ENCODE results near the gene EDEM2. TPM values are rescaled to one million over a fixed set of nuclear protein-coding genes. Genes with fewer than 3 reads are reported as not detected.

Gene EDEM2
- total RNA-seq, 4 donors from 2014 or later: 11.8 to 18.0 (median 13.2) TPM

DNA sequence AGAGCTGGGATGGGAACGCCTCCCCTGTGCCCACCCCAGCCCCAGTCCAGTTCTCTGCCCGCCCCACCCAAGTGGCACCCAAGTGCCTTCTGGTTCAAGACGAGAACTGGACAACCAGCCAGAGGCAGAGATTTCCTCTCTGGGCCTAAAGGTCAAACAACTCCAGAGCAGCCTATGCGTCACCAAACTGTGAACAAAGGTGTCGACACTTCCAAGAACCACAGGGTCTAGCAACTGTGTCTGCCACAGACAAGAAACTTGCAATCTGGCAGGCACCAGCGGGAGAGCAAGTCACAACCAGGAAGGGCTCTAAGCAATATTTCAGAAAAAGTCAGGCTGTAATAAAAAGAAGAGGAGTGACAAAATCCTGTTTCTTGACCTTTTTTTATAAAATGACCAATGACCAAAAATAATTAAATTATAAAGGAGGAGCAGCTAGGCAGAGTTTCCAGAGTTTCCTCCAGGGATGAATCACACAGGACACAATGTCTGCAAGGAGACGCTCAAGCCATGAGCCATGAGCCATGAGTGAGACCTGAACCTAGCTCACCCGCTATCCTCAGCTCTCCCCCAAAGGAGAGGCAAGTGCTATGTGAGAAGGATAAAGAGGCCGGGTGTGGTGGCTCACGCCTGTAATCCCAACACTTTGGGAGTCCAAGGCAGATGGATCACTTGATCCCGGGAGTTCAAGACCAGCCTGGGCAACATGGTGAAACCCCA is 11.1 kb downstream of the EDEM2 start:
- Histone ChIP-seq H3K4me3 (no peak overlapping the region), H3K36me3 (peaks cover 86% of the 10 kb centered on the region), H3K27me3 (no peaks in the 10 kb centered on the region), H3K27ac (peak overlapping the region; percentile 84), H3K4me1 (peaks cover 16% of the 10 kb centered on the region), H3K9me3 (no peaks in the 10 kb centered on the region)
- peak in 1 of 2 donors; percentile 90 for DNase-seq (ENCODE audit: low spot score in 2 of 2)
- TF ChIP-seq POLR2AphosphoS5 (IDR thresholded peaks at IDR 0.05) (peak in 2 of 3 donors; percentile 56 to 64), EP300 (IDR thresholded peaks at IDR 0.05) (no peak)
- WGBS: 82% methylated on average over 11 of the region's 11 CpGs

DNA sequence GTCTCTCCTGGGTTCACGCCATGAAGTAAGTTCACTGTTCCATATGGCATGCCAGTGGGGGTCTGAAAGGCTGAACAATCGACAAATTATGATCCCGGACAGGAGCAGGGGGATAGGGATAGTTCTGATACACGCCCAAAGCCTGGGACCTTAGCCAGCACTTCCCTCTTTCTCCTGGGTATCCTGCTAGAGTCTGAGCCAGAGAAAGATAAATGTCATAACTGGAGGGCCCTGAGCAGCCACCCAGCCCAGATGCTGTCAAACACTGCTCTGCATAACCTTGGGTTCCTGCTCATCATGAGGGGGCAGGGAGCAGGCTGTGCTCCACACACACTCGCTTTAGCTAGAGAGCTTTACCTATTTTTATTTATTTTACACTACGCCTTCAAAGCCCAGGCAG is 12.3 kb downstream of the EDEM2 start:
- 87% methylated on average over 6 of the region's 6 CpGs for WGBS
- TF ChIP-seq EP300 (IDR thresholded peaks at IDR 0.05): no peak
- TF ChIP-seq POLR2AphosphoS5 (IDR thresholded peaks at IDR 0.05): no peak
- TF ChIP-seq, protein P1, sequence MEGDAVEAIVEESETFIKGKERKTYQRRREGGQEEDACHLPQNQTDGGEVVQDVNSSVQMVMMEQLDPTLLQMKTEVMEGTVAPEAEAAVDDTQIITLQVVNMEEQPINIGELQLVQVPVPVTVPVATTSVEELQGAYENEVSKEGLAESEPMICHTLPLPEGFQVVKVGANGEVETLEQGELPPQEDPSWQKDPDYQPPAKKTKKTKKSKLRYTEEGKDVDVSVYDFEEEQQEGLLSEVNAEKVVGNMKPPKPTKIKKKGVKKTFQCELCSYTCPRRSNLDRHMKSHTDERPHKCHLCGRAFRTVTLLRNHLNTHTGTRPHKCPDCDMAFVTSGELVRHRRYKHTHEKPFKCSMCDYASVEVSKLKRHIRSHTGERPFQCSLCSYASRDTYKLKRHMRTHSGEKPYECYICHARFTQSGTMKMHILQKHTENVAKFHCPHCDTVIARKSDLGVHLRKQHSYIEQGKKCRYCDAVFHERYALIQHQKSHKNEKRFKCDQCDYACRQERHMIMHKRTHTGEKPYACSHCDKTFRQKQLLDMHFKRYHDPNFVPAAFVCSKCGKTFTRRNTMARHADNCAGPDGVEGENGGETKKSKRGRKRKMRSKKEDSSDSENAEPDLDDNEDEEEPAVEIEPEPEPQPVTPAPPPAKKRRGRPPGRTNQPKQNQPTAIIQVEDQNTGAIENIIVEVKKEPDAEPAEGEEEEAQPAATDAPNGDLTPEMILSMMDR (IDR thresholded peaks at IDR 0.05): no peak
- no peak for TF ChIP-seq POLR2A (IDR thresholded peaks at IDR 0.05)
- no peaks in the 10 kb centered on the region for H3K9me3 ChIP-seq
- peaks cover 90% of the 10 kb centered on the region for H3K36me3 ChIP-seq
- peak overlapping the region; percentile 84 for H3K27ac ChIP-seq
- H3K27me3 ChIP-seq: no peaks in the 10 kb centered on the region
- H3K4me1 ChIP-seq: peaks cover 16% of the 10 kb centered on the region
- H3K4me3 ChIP-seq: no peak overlapping the region
- no peak for DNase-seq (ENCODE audit: low spot score in 2 of 2)

DNA sequence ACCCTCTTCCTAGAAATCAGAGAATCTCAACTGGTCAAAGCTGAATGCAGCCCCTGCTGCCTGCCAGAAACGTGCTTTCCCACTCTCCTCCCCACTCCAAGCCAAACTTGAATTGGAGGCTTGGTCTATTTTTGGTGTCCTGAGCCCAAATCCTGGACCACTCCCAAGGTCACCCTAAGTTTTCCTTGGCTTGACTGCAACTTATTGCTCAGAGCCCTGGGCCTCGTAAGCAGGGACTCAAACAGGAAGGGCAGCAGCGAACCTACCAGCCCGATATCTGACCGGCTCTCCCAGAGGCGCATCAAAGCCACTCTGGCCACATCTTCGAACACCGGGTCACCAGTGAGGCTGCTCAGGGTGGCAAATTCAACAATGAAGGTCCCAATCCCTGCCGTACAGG is 12.7 kb downstream of the EDEM2 start:
- Histone ChIP-seq H3K4me3 (no peak overlapping the region), H3K27me3 (no peaks in the 10 kb centered on the region), H3K27ac (peak overlapping the region; percentile 84), H3K9me3 (no peaks in the 10 kb centered on the region), H3K36me3 (peaks cover 86% of the 10 kb centered on the region), H3K4me1 (peaks cover 16% of the 10 kb centered on the region)
- no peak for TF ChIP-seq POLR2AphosphoS5 (IDR thresholded peaks at IDR 0.05)
- TF ChIP-seq EP300 (IDR thresholded peaks at IDR 0.05): no peak
- TF ChIP-seq, protein P1 (IDR thresholded peaks at IDR 0.05): no peak
- TF ChIP-seq POLR2A (IDR thresholded peaks at IDR 0.05): no peak
- WGBS: 75% methylated on average over 2 of the region's 9 CpGs
- DNase-seq (ENCODE audit: low spot score in 2 of 2): no peak

DNA sequence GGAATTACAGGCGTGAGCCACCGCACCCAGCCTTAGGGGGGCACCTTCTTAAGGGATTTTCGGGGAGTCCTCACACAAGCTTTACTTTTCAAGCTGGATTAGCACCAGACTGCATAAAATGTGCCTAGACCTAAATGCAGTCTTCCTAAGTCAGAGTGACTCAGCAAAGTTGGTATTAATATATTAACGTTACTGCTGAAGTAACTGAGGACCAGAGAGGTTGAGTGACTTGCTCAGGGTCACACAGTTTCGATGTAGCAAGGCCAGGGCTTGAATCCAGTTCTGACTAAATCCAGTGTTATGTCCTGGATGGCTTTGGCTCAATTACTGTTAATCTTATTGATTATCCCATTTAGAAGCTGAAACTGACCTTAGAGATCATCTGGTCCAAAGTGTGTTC is 13.4 kb downstream of the EDEM2 start:
- H3K9me3 ChIP-seq: no peaks in the 10 kb centered on the region
- H3K4me1 ChIP-seq: peaks cover 16% of the 10 kb centered on the region
- peaks cover 79% of the 10 kb centered on the region for H3K36me3 ChIP-seq
- H3K27me3 ChIP-seq: no peaks in the 10 kb centered on the region
- TF ChIP-seq, protein P1 (IDR thresholded peaks at IDR 0.05): no peak
- TF ChIP-seq EP300 (IDR thresholded peaks at IDR 0.05) (no peak), POLR2AphosphoS5 (IDR thresholded peaks at IDR 0.05) (no peak), POLR2A (IDR thresholded peaks at IDR 0.05) (no peak)
- no peak overlapping the region for H3K4me3 ChIP-seq
- 90% methylated on average over 5 of the region's 5 CpGs for WGBS
- no peak overlapping the region for H3K27ac ChIP-seq
- no peak for DNase-seq (ENCODE audit: low spot score in 2 of 2)

DNA sequence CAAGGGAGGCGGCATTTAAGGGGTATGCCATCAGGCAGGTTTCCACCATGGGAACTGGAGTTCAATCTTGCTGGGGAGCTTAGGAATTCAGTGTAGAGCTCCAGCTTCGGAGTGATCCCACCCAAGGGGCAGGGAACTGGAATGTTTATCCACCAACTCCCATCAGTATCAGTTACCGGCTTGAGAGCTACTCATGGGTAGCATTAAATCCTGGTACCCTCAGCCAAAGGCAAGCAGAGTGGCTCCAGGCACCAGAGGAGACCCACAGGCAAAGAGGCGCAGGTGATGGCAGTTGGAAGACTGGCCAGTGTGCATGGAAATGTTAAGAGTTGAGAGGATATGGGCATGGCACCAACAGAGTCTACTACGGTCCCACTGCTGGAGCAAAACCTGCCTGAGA is 14.1 kb downstream of the EDEM2 start:
- peaks cover 76% of the 10 kb centered on the region for H3K36me3 ChIP-seq
- H3K27ac ChIP-seq: no peak overlapping the region
- no peaks in the 10 kb centered on the region for H3K9me3 ChIP-seq
- no peaks in the 10 kb centered on the region for H3K27me3 ChIP-seq
- no peak overlapping the region for H3K4me3 ChIP-seq
- no peak for TF ChIP-seq POLR2AphosphoS5 (IDR thresholded peaks at IDR 0.05)
- TF ChIP-seq POLR2A (IDR thresholded peaks at IDR 0.05): no peak
- TF ChIP-seq, protein P1 (IDR thresholded peaks at IDR 0.05): no peak
- DNase-seq (ENCODE audit: low spot score in 2 of 2): no peak
- peaks cover 16% of the 10 kb centered on the region for H3K4me1 ChIP-seq
- 89% methylated on average over 5 of the region's 5 CpGs for WGBS
